Liver (tissue), 9 donors: ENCODE results near the gene ENTPD8. TPM values are rescaled to one million over a fixed set of nuclear protein-coding genes. Genes with fewer than 3 reads are reported as not detected.

Experiments
- DNase-seq: peaks from one replicate; pipeline ENCODE4 v3.0.0-alpha.2; 2017; ENCODE audit warnings: low spot score
- H3K27ac ChIP-seq, 2 donors: one replicate each; pipeline ENCODE4 v1.7.0; 2013; ENCODE audit warnings: inconsistent platforms in 2 of 2, low read length in 2 of 2, control low read depth in 1 of 2, low read depth in 1 of 2, mild to moderate bottlenecking in 1 of 2
- H3K27me3 ChIP-seq, 4 donors: one replicate each; pipeline versions ENCODE4 v1.6.1 to v1.7.0; 2013; ENCODE audit warnings: low read length in 3 of 4, inconsistent platforms in 1 of 4, mild to moderate bottlenecking in 1 of 4, moderate library complexity in 1 of 4; ENCODE audit not compliant: control insufficient read depth in 4 of 4, insufficient read depth in 4 of 4
- H3K36me3 ChIP-seq, 4 donors: one replicate each; pipeline versions ENCODE4 v1.6.1 to v1.7.0; 2013; ENCODE audit warnings: low read length in 3 of 4, mild to moderate bottlenecking in 3 of 4, low read depth in 1 of 4, moderate library complexity in 1 of 4; ENCODE audit not compliant: control insufficient read depth in 4 of 4, insufficient read depth in 3 of 4
- H3K4me1 ChIP-seq, 4 donors: one replicate each; pipeline versions ENCODE4 v1.6.1 to v1.7.0; 2013; ENCODE audit warnings: low read length in 3 of 4, mild to moderate bottlenecking in 3 of 4, moderate library complexity in 1 of 4; ENCODE audit not compliant: control insufficient read depth in 4 of 4, insufficient read depth in 4 of 4
- H3K4me3 ChIP-seq, 3 donors: one replicate each; pipeline versions ENCODE4 v1.6.1 to v1.7.0; 2013; ENCODE audit warnings: low read length in 3 of 3, control low read depth in 1 of 3, low read depth in 1 of 3, mild to moderate bottlenecking in 1 of 3
- H3K9ac ChIP-seq, 2 donors: one replicate each; pipeline ENCODE4 v1.7.0; 2013; ENCODE audit warnings: low read length in 2 of 2, mild to moderate bottlenecking in 2 of 2, moderate library complexity in 2 of 2, control low read depth in 1 of 2, low read depth in 1 of 2
- H3K9me3 ChIP-seq, 4 donors: one replicate each; pipeline versions ENCODE4 v1.6.1 to v1.7.0; 2013; ENCODE audit warnings: low read length in 3 of 4; ENCODE audit not compliant: control insufficient read depth in 4 of 4
- ATF3 ChIP-seq: IDR thresholded peaks from 2 replicates; pipeline ENCODE4 v1.6.1; 2016; ENCODE audit warnings: antibody characterized with exemption
- CTCF ChIP-seq: fragments of 150-350 bp; IDR thresholded peaks from 2 replicates; pipeline ENCODE4 v1.5.1; 2017; ENCODE audit warnings: improper control_type of control experiment, low read depth, low read length; ENCODE audit not compliant: missing input control
- EGR1 ChIP-seq, 2 donors: IDR thresholded peaks; 2 replicates each; pipeline ENCODE4 v1.6.1; 2016 to 2018; ENCODE audit warnings: antibody characterized with exemption in 2 of 2, low read depth in 2 of 2
- FOXA1 ChIP-seq: IDR thresholded peaks from 2 replicates; pipeline ENCODE4 v1.6.1; 2016; ENCODE audit warnings: antibody characterized with exemption
- FOXA2 ChIP-seq: IDR thresholded peaks from 2 replicates; pipeline ENCODE4 v1.6.1; 2016; ENCODE audit warnings: antibody characterized with exemption
- GABPA ChIP-seq, 2 donors: IDR thresholded peaks in 1 of 2; conservative IDR thresholded peaks in 1 of 2; 2 replicates each; pipeline ENCODE4 v1.6.1; 2016; ENCODE audit warnings: antibody characterized with exemption in 2 of 2, mild to moderate bottlenecking in 1 of 2, moderate library complexity in 1 of 2
- HNF4A ChIP-seq, 2 donors: conservative IDR thresholded peaks; 2 replicates each; pipeline ENCODE4 v1.6.1; 2016; ENCODE audit warnings: antibody characterized with exemption in 2 of 2, mild to moderate bottlenecking in 2 of 2
- HNF4G ChIP-seq: IDR thresholded peaks from 2 replicates; pipeline ENCODE4 v1.6.1; 2016; ENCODE audit warnings: antibody characterized with exemption
- JUND ChIP-seq, 2 donors: IDR thresholded peaks; 2 replicates each; pipeline ENCODE4 v1.6.1; 2016; ENCODE audit warnings: antibody characterized with exemption in 2 of 2
- MAX ChIP-seq: IDR thresholded peaks from 2 replicates; pipeline ENCODE4 v1.6.1; 2016; ENCODE audit warnings: antibody characterized with exemption
- NR2F2 ChIP-seq: IDR thresholded peaks from 2 replicates; pipeline ENCODE4 v1.6.1; 2016; ENCODE audit warnings: antibody characterized with exemption
- RAD21 ChIP-seq, 2 donors: IDR thresholded peaks; 2 replicates each; pipeline ENCODE4 v1.6.1; 2016; ENCODE audit warnings: antibody characterized with exemption in 2 of 2, mild to moderate bottlenecking in 2 of 2
- REST ChIP-seq: IDR thresholded peaks from 2 replicates; pipeline ENCODE4 v1.6.1; 2016; ENCODE audit warnings: antibody characterized with exemption, mild to moderate bottlenecking
- RXRA ChIP-seq, 2 donors: IDR thresholded peaks; 2 replicates each; pipeline ENCODE4 v1.6.1; 2017 to 2018; ENCODE audit warnings: antibody characterized with exemption in 2 of 2, mild to moderate bottlenecking in 1 of 2
- SP1 ChIP-seq: IDR thresholded peaks from 2 replicates; pipeline ENCODE4 v1.6.1; 2018; ENCODE audit warnings: antibody characterized with exemption, mild to moderate bottlenecking
- TAF1 ChIP-seq: conservative IDR thresholded peaks from 2 replicates; pipeline ENCODE4 v1.6.1; 2016; ENCODE audit warnings: antibody characterized with exemption, mild to moderate bottlenecking
- YY1 ChIP-seq: IDR thresholded peaks from 2 replicates; pipeline ENCODE4 v1.6.1; 2016; ENCODE audit warnings: antibody characterized with exemption, mild to moderate bottlenecking
- ZBTB33 ChIP-seq: IDR thresholded peaks from 2 replicates; pipeline ENCODE4 v1.6.1; 2016; ENCODE audit warnings: antibody characterized with exemption
- WGBS: extraction: QIAGEN DNeasy Blood & Tissue Kit; methylation state at CpG from one replicate; pipeline ENCODE4 v1.1.7; 2013; 5-methylcytosine and 5-hydroxymethylcytosine counted together
- polyA plus RNA-seq, 2 donors: library from polyadenylated mRNA; stranded (reverse) in 1 of 2; unstranded in 1 of 2; fragments of 200-250 nt in 1 of 2; fragments of >200 nt in 1 of 2; fragmentation: Nextera tagmentation in 1 of 2; extraction: Ambion mirVana in 1 of 2; gene quantifications; one replicate each; pipeline versions ENCODE4 v1.2.1 to v1.2.3, GENCODE V29; 2013 to 2015
- total RNA-seq, 2 donors: library from RNA; depleted of rRNA; stranded (reverse); fragments of >200 nt; gene quantifications; one replicate each; pipeline ENCODE4 v1.2.3, GENCODE V29; 2014
- donor health status: healthy.
- donor health status: healthy.
- donor health status: healthy.
- donor health status: healthy.
- donor health status: healthy.

ENTPD8 gene
- total and polyA plus RNA-seq, 4 donors = 1.6 to 6.2 (median 4.9) TPM

GRCh38 chr9:137422604-137423513 lies 18.3 kb downstream of the ENTPD8 start, which contains the start of the genes EXD3 and NOXA1:
TSS of gene EXD3 (minus strand) at chr9:137423162. CDS start at chr9:137395357, 27,805 bp downstream.
TSS of gene NOXA1 (plus strand) at chr9:137423393. CDS start at chr9:137423530, 137 bp downstream.
- peaks cover 5 to 17% (median 11%) of the 10 kb centered on the region in 4 donors for H3K4me1 ChIP-seq
- H3K9me3 ChIP-seq = no peaks in the 10 kb centered on the region
- 1% methylated on average over 113 of the region's 113 CpGs for WGBS
- H3K4me3 ChIP-seq = peak within 1 kb of the TSS; percentile 66 to 98 (median 89)
- DNase-seq = peak; percentile 96
- H3K9ac ChIP-seq = peak within 1 kb of the TSS; percentile 4 to 77
- no peaks in the 10 kb centered on the region for H3K36me3 ChIP-seq
- TF ChIP-seq MAX (no peak), SP1 (peak; percentile 39), FOXA1 (no peak), ZBTB33 (no peak), TAF1 (no peak), EGR1 (IDR thresholded peaks at IDR 0.05; ENCODE audit: low read depth in 2 of 2) (no peak), RAD21 (IDR thresholded peaks at IDR 0.05) (peak in 1 of 2 donors; percentile 53), RXRA (IDR thresholded peaks at IDR 0.05) (no peak), JUND (IDR thresholded peaks at IDR 0.05) (no peak), CTCF (peak; percentile 85), HNF4G (no peak), FOXA2 (no peak), GABPA (IDR thresholded peaks at IDR 0.05 in 1 of 2, conservative IDR thresholded peaks at IDR 0.05 in 1 of 2) (peak; percentile 77 to 90), NR2F2 (no peak), HNF4A (conservative IDR thresholded peaks at IDR 0.05) (no peak), ATF3 (no peak), REST (peak; percentile 29), YY1 (no peak)
- peak within 1 kb of the TSS in 1 of 2 donors; percentile 42 for H3K27ac ChIP-seq
- H3K27me3 ChIP-seq = no peaks in the 10 kb centered on the region
